Measurements from ENCODE around the gene TBCD.

The TBCD gene

GRCh38 chr17:82718986-82719685 is 32.7 kb upstream of the TBCD start:
- H3K4me3 ChIP-seq (ENCODE audit: low read length), result no peak overlapping the region
- no peak for TF ChIP-seq ZNF274 (IDR thresholded peaks at IDR 0.05; ENCODE audit: low read depth, low read length)

GRCh38 chr17:82720204-82720603 is 31.7 kb upstream of the TBCD start:
- TF ChIP-seq ZNF274 (IDR thresholded peaks at IDR 0.05; ENCODE audit: low read depth, low read length), result no peak
- no peak overlapping the region for H3K4me3 ChIP-seq (ENCODE audit: low read length)

GRCh38 chr17:82722341-82723013 is 29.4 kb upstream of the TBCD start:
- no peak for TF ChIP-seq ZNF274 (IDR thresholded peaks at IDR 0.05; ENCODE audit: low read depth, low read length)
- no peak overlapping the region for H3K4me3 ChIP-seq (ENCODE audit: low read length)

- TF ChIP-seq ZNF274 (IDR thresholded peaks at IDR 0.05; ENCODE audit: low read depth, low read length), result no peak
These were observed 28.6 kb upstream of the TBCD start for GRCh38 chr17:82723169-82723807.

GRCh38 chr17:82726427-82726826 is 25.4 kb upstream of the TBCD start:
- H3K4me3 ChIP-seq (ENCODE audit: low read length), result no peak overlapping the region
- no peak for TF ChIP-seq ZNF274 (IDR thresholded peaks at IDR 0.05; ENCODE audit: low read depth, low read length)

More at GRCh38 chr17:82723169-82723807, 28.6 kb upstream of the TBCD start:
- H3K4me3 ChIP-seq (ENCODE audit: low read length), result no peak overlapping the region

- no peak overlapping the region for H3K4me3 ChIP-seq (ENCODE audit: low read length)
- no peak for TF ChIP-seq ZNF274 (IDR thresholded peaks at IDR 0.05; ENCODE audit: low read depth, low read length)
These were observed 22.2 kb upstream of the TBCD start for GRCh38 chr17:82729479-82730260.

GRCh38 chr17:82732118-82732743 is 19.6 kb upstream of the TBCD start:
- H3K4me3 ChIP-seq (ENCODE audit: low read length), result no peak overlapping the region
- no peak for TF ChIP-seq ZNF274 (IDR thresholded peaks at IDR 0.05; ENCODE audit: low read depth, low read length)

GRCh38 chr17:82734987-82735866 is 16.6 kb upstream of the TBCD start, which contains the start of gene FN3K:
TSS of gene FN3K (plus strand) at chr17:82735615. CDS start at chr17:82735637, 22 bp downstream.
- TF ChIP-seq ZNF274 (IDR thresholded peaks at IDR 0.05; ENCODE audit: low read depth, low read length), result no peak
- peak within 1 kb of the TSS; percentile 26; the same call in 1 of the 2 replicates for H3K4me3 ChIP-seq (ENCODE audit: low read length)

- no peak overlapping the region for H3K4me3 ChIP-seq (ENCODE audit: low read length)
- no peak for TF ChIP-seq ZNF274 (IDR thresholded peaks at IDR 0.05; ENCODE audit: low read depth, low read length)
These were observed 15.2 kb upstream of the TBCD start for GRCh38 chr17:82736511-82737185.

GRCh38 chr17:82737967-82738877 is 13.6 kb upstream of the TBCD start:
- no peak overlapping the region for H3K4me3 ChIP-seq (ENCODE audit: low read length)
- no peak for TF ChIP-seq ZNF274 (IDR thresholded peaks at IDR 0.05; ENCODE audit: low read depth, low read length)

Data from GM08714 (cell line).